Astrocyte (in vitro differentiated cells and primary cell): ENCODE measurements around the gene C19orf85. TPM values are rescaled to one million over a fixed set of nuclear protein-coding genes. Genes with fewer than 3 reads are reported as not detected.

Source experiments
- DNase-seq: peaks from one replicate; pipeline ENCODE4 v3.0.0-alpha.2; 2010; ENCODE audit warnings: low read depth
- FAIRE-seq: peaks from 2 replicates; lab custom pipeline; 2011; peaks lifted over from hg19 to GRCh38; lab: Jason Lieb, UNC
- H2AFZ ChIP-seq: 2 replicates; pipeline ENCODE4 v1.6.0; 2012; ENCODE audit warnings: low read depth, low read length, inconsistent platforms
- H3K27ac ChIP-seq: 2 replicates; pipeline ENCODE4 v1.5.1; 2011; ENCODE audit warnings: low read depth, low read length, inconsistent platforms
- H3K27me3 ChIP-seq: 2 replicates; pipeline ENCODE4 v1.6.0; 2011; ENCODE audit warnings: low read length, inconsistent platforms; ENCODE audit not compliant: insufficient read depth
- H3K36me3 ChIP-seq: 2 replicates; pipeline ENCODE4 v1.5.1; 2011; ENCODE audit warnings: low read length, inconsistent platforms; ENCODE audit not compliant: insufficient read depth
- H3K4me1 ChIP-seq: 2 replicates; pipeline ENCODE4 v1.5.1; 2011; ENCODE audit warnings: low read length, inconsistent platforms; ENCODE audit not compliant: insufficient read depth
- H3K4me2 ChIP-seq: 2 replicates; pipeline ENCODE4 v1.6.0; 2012; ENCODE audit warnings: low read length, inconsistent platforms
- H3K4me3 ChIP-seq: 2 replicates; pipeline ENCODE4 v1.5.1; 2011; ENCODE audit warnings: low read depth, mild to moderate bottlenecking, low read length, inconsistent platforms; ENCODE audit not compliant: insufficient read depth
- H3K79me2 ChIP-seq: 2 replicates; pipeline ENCODE4 v1.6.0; 2012; ENCODE audit warnings: mild to moderate bottlenecking, low read length, inconsistent platforms; ENCODE audit not compliant: insufficient read depth
- H3K9ac ChIP-seq: 2 replicates; pipeline ENCODE4 v1.6.0; 2012; ENCODE audit warnings: mild to moderate bottlenecking, low read length, inconsistent platforms
- H3K9me3 ChIP-seq: 2 replicates; pipeline ENCODE4 v1.5.1; 2012; ENCODE audit warnings: low read depth, mild to moderate bottlenecking, low read length, inconsistent platforms; ENCODE audit not compliant: insufficient read depth
- H4K20me1 ChIP-seq: 2 replicates; pipeline ENCODE4 v1.6.0; 2012; ENCODE audit warnings: low read length, inconsistent platforms; ENCODE audit not compliant: insufficient read depth
- H3K27ac Mint-ChIP-seq: one replicate; pipeline ENCODE4 v1.8.0; 2021; ENCODE audit warnings: mild to moderate bottlenecking, mixed read lengths; ENCODE audit not compliant: unreplicated experiment
- H3K27me3 Mint-ChIP-seq: one replicate; pipeline ENCODE4 v1.8.0; 2021; ENCODE audit warnings: low read depth, mixed read lengths; ENCODE audit not compliant: unreplicated experiment
- H3K36me3 Mint-ChIP-seq: one replicate; pipeline ENCODE4 v1.8.0; 2021; ENCODE audit warnings: low read depth, mixed read lengths; ENCODE audit not compliant: unreplicated experiment
- H3K4me1 Mint-ChIP-seq: one replicate; pipeline ENCODE4 v1.8.0; 2021; ENCODE audit warnings: low read depth, mixed read lengths; ENCODE audit not compliant: unreplicated experiment
- H3K4me3 Mint-ChIP-seq: one replicate; pipeline ENCODE4 v1.8.0; 2021; ENCODE audit warnings: mild to moderate bottlenecking, moderate library complexity, mixed read lengths; ENCODE audit not compliant: unreplicated experiment
- H3K9me3 Mint-ChIP-seq: one replicate; pipeline ENCODE4 v1.8.0; 2021; ENCODE audit warnings: mild to moderate bottlenecking, mixed read lengths; ENCODE audit not compliant: unreplicated experiment
- EZH2 ChIP-seq: IDR thresholded peaks from 2 replicates; pipeline ENCODE4 v1.6.1; 2012; ENCODE audit warnings: mild to moderate bottlenecking, low read length, inconsistent platforms; ENCODE audit not compliant: insufficient read depth
- total RNA-seq: library from RNA; stranded (reverse); gene quantifications from 2 replicates; pipeline ENCODE4 v1.2.1, GENCODE V29; 2021
- TF ChIP-seq, protein P1 (sequence below): IDR thresholded peaks from 2 replicates; pipeline ENCODE4 v1.5.1; 2011; ENCODE audit warnings: low read depth, mild to moderate bottlenecking, inconsistent platforms, low read length, moderate library complexity; ENCODE audit not compliant: insufficient read depth

C19orf85 gene
- total RNA-seq, 1 donor from 2014 or later: not detected

DNA sequence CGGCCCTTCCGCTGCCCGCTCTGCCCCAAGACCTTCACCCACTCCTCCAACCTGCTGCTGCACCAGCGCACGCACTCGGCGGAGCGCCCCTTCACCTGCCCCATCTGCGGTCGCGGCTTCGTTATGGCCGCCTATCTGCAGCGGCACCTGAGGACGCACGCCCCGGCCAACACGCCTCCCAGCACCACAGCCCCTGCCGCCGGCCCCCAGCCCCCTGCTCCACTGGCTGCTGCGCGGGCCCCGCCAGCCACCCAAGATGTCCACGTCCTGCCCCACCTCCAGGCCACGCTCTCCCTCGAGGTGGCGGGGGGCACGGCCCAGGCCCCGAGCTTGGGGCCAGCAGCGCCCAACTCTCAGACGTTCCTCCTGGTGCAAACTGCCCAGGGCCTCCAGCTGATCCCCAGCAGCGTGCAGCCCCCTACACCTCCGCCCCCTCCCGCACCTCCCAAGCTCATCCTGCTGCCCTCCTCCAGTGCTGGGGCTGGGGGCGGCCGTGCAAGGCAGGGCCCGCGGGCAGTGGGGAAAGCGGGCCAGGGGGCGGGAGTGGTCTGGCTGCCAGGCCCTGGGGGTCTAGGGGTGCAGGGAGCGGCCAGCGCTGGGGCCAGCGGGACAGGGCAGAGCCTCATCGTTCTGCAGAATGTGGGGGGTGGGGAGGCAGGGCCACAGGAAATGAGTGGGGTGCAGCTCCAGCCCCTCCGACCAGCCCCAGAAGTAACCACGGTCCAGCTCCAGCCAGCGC lies 18.6 kb upstream of the C19orf85 start:
- TF ChIP-seq, protein P1, sequence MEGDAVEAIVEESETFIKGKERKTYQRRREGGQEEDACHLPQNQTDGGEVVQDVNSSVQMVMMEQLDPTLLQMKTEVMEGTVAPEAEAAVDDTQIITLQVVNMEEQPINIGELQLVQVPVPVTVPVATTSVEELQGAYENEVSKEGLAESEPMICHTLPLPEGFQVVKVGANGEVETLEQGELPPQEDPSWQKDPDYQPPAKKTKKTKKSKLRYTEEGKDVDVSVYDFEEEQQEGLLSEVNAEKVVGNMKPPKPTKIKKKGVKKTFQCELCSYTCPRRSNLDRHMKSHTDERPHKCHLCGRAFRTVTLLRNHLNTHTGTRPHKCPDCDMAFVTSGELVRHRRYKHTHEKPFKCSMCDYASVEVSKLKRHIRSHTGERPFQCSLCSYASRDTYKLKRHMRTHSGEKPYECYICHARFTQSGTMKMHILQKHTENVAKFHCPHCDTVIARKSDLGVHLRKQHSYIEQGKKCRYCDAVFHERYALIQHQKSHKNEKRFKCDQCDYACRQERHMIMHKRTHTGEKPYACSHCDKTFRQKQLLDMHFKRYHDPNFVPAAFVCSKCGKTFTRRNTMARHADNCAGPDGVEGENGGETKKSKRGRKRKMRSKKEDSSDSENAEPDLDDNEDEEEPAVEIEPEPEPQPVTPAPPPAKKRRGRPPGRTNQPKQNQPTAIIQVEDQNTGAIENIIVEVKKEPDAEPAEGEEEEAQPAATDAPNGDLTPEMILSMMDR: no peak
- no peak for TF ChIP-seq EZH2
- Histone ChIP-seq H3K27ac (no peak overlapping the region), H3K36me3 (no peaks in the 10 kb centered on the region), H3K9ac (no peak overlapping the region), H3K4me1 (peaks cover 36% of the 10 kb centered on the region), H2AFZ (no peak overlapping the region), H3K4me2 (no peak overlapping the region), H3K79me2 (peaks cover 45% of the 10 kb centered on the region), H3K27me3 (no peaks in the 10 kb centered on the region), H3K4me3 (no peak overlapping the region), H4K20me1 (peaks cover 9% of the 10 kb centered on the region), H3K9me3 (no peaks in the 10 kb centered on the region)
- Mint-ChIP-seq H3K36me3 (peaks cover 4% of the 10 kb centered on the region), H3K4me3 (no peak overlapping the region), H3K27ac (no peak overlapping the region), H3K27me3 (no peaks in the 10 kb centered on the region), H3K9me3 (no peaks in the 10 kb centered on the region), H3K4me1 (peaks cover 19% of the 10 kb centered on the region)
- no peak for FAIRE-seq
- no peak for DNase-seq

DNA sequence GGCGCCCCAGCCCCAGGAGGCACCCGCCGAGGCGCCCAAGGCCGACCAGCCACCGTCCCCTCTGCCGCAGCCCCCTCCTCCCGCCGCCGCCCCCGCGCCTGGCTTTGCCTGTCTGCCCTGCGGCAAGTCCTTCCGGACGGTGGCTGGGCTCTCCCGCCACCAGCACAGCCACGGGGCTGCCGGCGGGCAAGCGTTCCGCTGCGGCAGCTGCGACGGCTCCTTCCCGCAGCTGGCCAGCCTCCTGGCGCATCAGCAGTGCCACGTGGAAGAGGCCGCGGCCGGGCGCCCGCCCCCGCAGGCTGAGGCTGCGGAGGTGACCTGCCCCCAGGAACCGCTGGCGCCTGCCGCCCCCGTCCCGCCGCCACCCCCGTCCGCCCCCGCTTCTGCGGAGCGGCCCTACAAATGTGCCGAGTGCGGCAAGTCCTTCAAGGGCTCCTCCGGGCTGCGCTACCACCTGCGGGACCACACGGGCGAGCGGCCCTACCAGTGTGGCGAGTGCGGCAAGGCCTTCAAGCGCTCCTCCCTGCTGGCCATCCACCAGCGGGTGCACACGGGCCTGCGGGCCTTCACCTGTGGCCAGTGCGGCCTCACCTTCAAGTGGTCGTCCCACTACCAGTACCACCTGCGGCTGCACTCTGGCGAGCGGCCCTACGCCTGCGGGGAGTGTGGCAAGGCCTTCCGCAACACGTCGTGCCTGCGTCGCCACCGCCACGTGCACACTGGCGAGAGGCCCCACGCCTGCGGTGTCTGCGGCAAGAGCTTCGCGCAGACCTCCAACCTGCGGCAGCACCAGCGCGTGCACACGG lies 17.8 kb upstream of the C19orf85 start:
- no peaks in the 10 kb centered on the region for H3K9me3 Mint-ChIP-seq
- Histone ChIP-seq H3K4me3 (no peak overlapping the region), H3K36me3 (no peaks in the 10 kb centered on the region), H3K9me3 (no peaks in the 10 kb centered on the region), H3K27me3 (no peaks in the 10 kb centered on the region), H3K27ac (no peak overlapping the region), H3K9ac (no peak overlapping the region), H3K4me2 (no peak overlapping the region), H3K79me2 (peaks cover 51% of the 10 kb centered on the region), H4K20me1 (peaks cover 9% of the 10 kb centered on the region), H3K4me1 (peaks cover 30% of the 10 kb centered on the region), H2AFZ (no peak overlapping the region)
- H3K27me3 Mint-ChIP-seq: no peaks in the 10 kb centered on the region
- no peak for DNase-seq
- peaks cover 4% of the 10 kb centered on the region for H3K36me3 Mint-ChIP-seq
- H3K4me3 Mint-ChIP-seq: no peak overlapping the region
- no peak overlapping the region for H3K27ac Mint-ChIP-seq
- TF ChIP-seq EZH2: no peak
- TF ChIP-seq, protein P1: no peak
- no peak for FAIRE-seq
- peaks cover 19% of the 10 kb centered on the region for H3K4me1 Mint-ChIP-seq

DNA sequence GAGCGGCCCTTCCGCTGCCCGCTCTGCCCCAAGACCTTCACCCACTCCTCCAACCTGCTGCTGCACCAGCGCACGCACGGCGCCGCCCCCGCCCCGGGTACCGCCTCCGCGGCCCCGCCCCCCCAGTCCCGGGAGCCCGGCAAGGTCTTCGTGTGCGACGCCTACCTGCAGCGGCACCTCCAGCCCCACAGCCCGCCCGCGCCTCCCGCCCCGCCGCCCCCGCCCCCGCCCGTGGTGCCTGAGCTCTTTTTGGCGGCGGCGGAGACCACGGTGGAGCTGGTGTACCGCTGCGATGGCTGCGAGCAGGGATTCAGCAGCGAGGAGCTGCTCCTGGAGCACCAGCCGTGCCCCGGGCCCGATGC lies 17.2 kb upstream of the C19orf85 start:
- H3K36me3 Mint-ChIP-seq: peaks cover 4% of the 10 kb centered on the region
- peaks cover 9% of the 10 kb centered on the region for H4K20me1 ChIP-seq
- no peak overlapping the region for H3K27ac Mint-ChIP-seq
- H3K4me3 ChIP-seq: no peak overlapping the region
- no peaks in the 10 kb centered on the region for H3K27me3 Mint-ChIP-seq
- no peaks in the 10 kb centered on the region for H3K9me3 ChIP-seq
- no peak overlapping the region for H2AFZ ChIP-seq
- FAIRE-seq (no peak), DNase-seq (no peak)
- H3K9me3 Mint-ChIP-seq: no peaks in the 10 kb centered on the region
- H3K27ac ChIP-seq: no peak overlapping the region
- H3K79me2 ChIP-seq: peaks cover 51% of the 10 kb centered on the region
- TF ChIP-seq EZH2: no peak
- TF ChIP-seq, protein P1: no peak
- H3K27me3 ChIP-seq: no peaks in the 10 kb centered on the region
- peaks cover 24% of the 10 kb centered on the region for H3K4me1 ChIP-seq
- H3K4me3 Mint-ChIP-seq: no peak overlapping the region
- no peak overlapping the region for H3K9ac ChIP-seq
- no peak overlapping the region for H3K4me2 ChIP-seq
- no peaks in the 10 kb centered on the region for H3K36me3 ChIP-seq
- peaks cover 14% of the 10 kb centered on the region for H3K4me1 Mint-ChIP-seq
